ENCODE measurements around the gene ZNF521.

Gene ZNF521

GRCh38 chr18:25223211-25223610 is 128.8 kb downstream of the ZNF521 start:
- peaks cover 2% of the 10 kb centered on the region for H3K36me3 Mint-ChIP-seq (ENCODE audit: insufficient read depth)
- H3K9me3 Mint-ChIP-seq, result peaks cover 6% of the 10 kb centered on the region
- DNase-seq (ENCODE audit: low spot score in 2 of 2) (no peak), ATAC-seq (replicated peaks; ENCODE audit: extremely low read depth, poor library complexity, severe bottlenecking) (no peak)
- H3K4me3 Mint-ChIP-seq, result no peak overlapping the region
- H3K27me3 Mint-ChIP-seq, result no peaks in the 10 kb centered on the region
- no peak overlapping the region for H3K27ac Mint-ChIP-seq (ENCODE audit: low read depth)
- H3K4me1 Mint-ChIP-seq, result no peaks in the 10 kb centered on the region

DNA sequence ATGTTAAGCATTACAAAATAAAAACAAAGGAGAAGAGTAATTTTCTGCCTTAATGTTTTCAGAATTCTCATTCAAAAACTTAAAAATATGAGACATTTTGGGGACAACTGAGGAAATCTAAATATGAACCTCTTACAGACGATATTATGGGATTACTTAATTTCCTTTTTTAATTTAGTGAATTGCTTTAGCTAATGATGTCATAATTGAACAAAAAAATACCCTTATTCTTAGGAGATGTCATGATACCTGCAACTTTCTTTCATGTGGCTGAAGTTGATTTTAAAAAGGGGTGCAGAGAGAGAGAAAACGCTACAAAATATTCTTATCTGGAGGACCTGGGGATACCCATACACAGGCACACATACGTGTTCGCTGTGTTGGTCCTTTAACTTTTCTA is 129.3 kb downstream of the ZNF521 start:
- ATAC-seq (replicated peaks; ENCODE audit: extremely low read depth, poor library complexity, severe bottlenecking), result no peak
- H3K4me3 Mint-ChIP-seq, result no peak overlapping the region
- peaks cover 1% of the 10 kb centered on the region for H3K27me3 Mint-ChIP-seq
- no peaks in the 10 kb centered on the region for H3K4me1 Mint-ChIP-seq
- peaks cover 6% of the 10 kb centered on the region for H3K9me3 Mint-ChIP-seq
- H3K36me3 Mint-ChIP-seq (ENCODE audit: insufficient read depth), result peaks cover 2% of the 10 kb centered on the region
- no peak overlapping the region for H3K27ac Mint-ChIP-seq (ENCODE audit: low read depth)
- no peak for DNase-seq (ENCODE audit: low spot score in 2 of 2)

GRCh38 chr18:25210622-25211021 is 141.3 kb downstream of the ZNF521 start:
- peaks cover 10% of the 10 kb centered on the region for H3K27me3 Mint-ChIP-seq

GRCh38 chr18:25192065-25192464 is 159.9 kb downstream of the ZNF521 start:
- Mint-ChIP-seq H3K36me3 (ENCODE audit: insufficient read depth) (no peaks in the 10 kb centered on the region), H3K9me3 (no peaks in the 10 kb centered on the region), H3K4me3 (no peak overlapping the region), H3K4me1 (no peaks in the 10 kb centered on the region), H3K27ac (ENCODE audit: low read depth) (no peak overlapping the region), H3K27me3 (peaks cover 10% of the 10 kb centered on the region)
- DNase-seq (ENCODE audit: low spot score in 2 of 2), result no peak
- ATAC-seq (replicated peaks; ENCODE audit: extremely low read depth, poor library complexity, severe bottlenecking), result no peak

More at GRCh38 chr18:25210622-25211021, 141.3 kb downstream of the ZNF521 start:
- H3K36me3 Mint-ChIP-seq (ENCODE audit: insufficient read depth), result no peaks in the 10 kb centered on the region
- H3K4me1 Mint-ChIP-seq, result no peaks in the 10 kb centered on the region
- H3K27ac Mint-ChIP-seq (ENCODE audit: low read depth), result no peak overlapping the region
- ATAC-seq (replicated peaks; ENCODE audit: extremely low read depth, poor library complexity, severe bottlenecking), result no peak
- DNase-seq (ENCODE audit: low spot score in 2 of 2), result no peak
- H3K9me3 Mint-ChIP-seq, result no peaks in the 10 kb centered on the region
- no peak overlapping the region for H3K4me3 Mint-ChIP-seq

DNA sequence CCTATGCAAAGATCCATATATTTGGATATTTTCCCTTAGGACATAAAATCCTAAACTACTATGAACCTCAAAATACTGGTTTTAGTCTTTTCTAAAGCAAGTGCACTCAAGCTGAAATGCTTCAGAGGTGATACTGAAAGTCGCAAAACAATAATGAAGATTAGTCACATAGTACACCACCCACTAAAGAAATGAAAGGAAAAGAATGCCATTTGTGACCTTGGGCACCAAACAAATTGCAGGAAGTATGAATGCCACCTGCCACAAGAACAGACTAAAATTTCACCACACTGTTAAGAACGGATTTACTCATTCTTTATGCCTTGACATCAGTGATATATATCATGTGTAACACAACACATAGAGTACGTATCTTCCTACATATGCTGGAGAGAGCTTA is 161.5 kb downstream of the ZNF521 start:
- H3K36me3 Mint-ChIP-seq (ENCODE audit: insufficient read depth), result no peaks in the 10 kb centered on the region
- H3K4me3 Mint-ChIP-seq, result no peak overlapping the region
- H3K9me3 Mint-ChIP-seq, result no peaks in the 10 kb centered on the region

GRCh38 chr18:25189391-25190185 is 162.4 kb downstream of the ZNF521 start:
- DNase-seq (ENCODE audit: low spot score in 2 of 2) (no peak), ATAC-seq (replicated peaks; ENCODE audit: extremely low read depth, poor library complexity, severe bottlenecking) (no peak)
- H3K27ac Mint-ChIP-seq (ENCODE audit: low read depth), result no peak overlapping the region
- H3K36me3 Mint-ChIP-seq (ENCODE audit: insufficient read depth), result no peaks in the 10 kb centered on the region
- no peaks in the 10 kb centered on the region for H3K9me3 Mint-ChIP-seq
- H3K4me1 Mint-ChIP-seq, result no peaks in the 10 kb centered on the region
- peaks cover 10% of the 10 kb centered on the region for H3K27me3 Mint-ChIP-seq
- no peak overlapping the region for H3K4me3 Mint-ChIP-seq

More for the DNA sequence above, 161.5 kb downstream of the ZNF521 start:
- ATAC-seq (replicated peaks; ENCODE audit: extremely low read depth, poor library complexity, severe bottlenecking) (no peak), DNase-seq (ENCODE audit: low spot score in 2 of 2) (no peak)
- H3K4me1 Mint-ChIP-seq, result no peaks in the 10 kb centered on the region
- no peak overlapping the region for H3K27ac Mint-ChIP-seq (ENCODE audit: low read depth)
- H3K27me3 Mint-ChIP-seq, result peaks cover 10% of the 10 kb centered on the region

GRCh38 chr18:25187521-25188192 is 164.3 kb downstream of the ZNF521 start:
- no peaks in the 10 kb centered on the region for H3K36me3 Mint-ChIP-seq (ENCODE audit: insufficient read depth)
- H3K4me1 Mint-ChIP-seq, result no peaks in the 10 kb centered on the region
- no peak overlapping the region for H3K27ac Mint-ChIP-seq (ENCODE audit: low read depth)
- H3K9me3 Mint-ChIP-seq, result no peaks in the 10 kb centered on the region
- H3K4me3 Mint-ChIP-seq, result no peak overlapping the region
- H3K27me3 Mint-ChIP-seq, result peaks cover 10% of the 10 kb centered on the region
- ATAC-seq (replicated peaks; ENCODE audit: extremely low read depth, poor library complexity, severe bottlenecking), result no peak
- no peak for DNase-seq (ENCODE audit: low spot score in 2 of 2)

- peaks cover 10% of the 10 kb centered on the region for H3K27me3 Mint-ChIP-seq
- H3K9me3 Mint-ChIP-seq, result no peaks in the 10 kb centered on the region
- peaks cover 2% of the 10 kb centered on the region for H3K36me3 Mint-ChIP-seq (ENCODE audit: insufficient read depth)
- H3K4me1 Mint-ChIP-seq, result no peaks in the 10 kb centered on the region
- H3K27ac Mint-ChIP-seq (ENCODE audit: low read depth), result no peak overlapping the region
- no peak overlapping the region for H3K4me3 Mint-ChIP-seq
- DNase-seq (ENCODE audit: low spot score in 2 of 2), result no peak
- no peak for ATAC-seq (replicated peaks; ENCODE audit: extremely low read depth, poor library complexity, severe bottlenecking)
Observed at GRCh38 chr18:25186871-25187270, 165.1 kb downstream of the ZNF521 start.

DNA sequence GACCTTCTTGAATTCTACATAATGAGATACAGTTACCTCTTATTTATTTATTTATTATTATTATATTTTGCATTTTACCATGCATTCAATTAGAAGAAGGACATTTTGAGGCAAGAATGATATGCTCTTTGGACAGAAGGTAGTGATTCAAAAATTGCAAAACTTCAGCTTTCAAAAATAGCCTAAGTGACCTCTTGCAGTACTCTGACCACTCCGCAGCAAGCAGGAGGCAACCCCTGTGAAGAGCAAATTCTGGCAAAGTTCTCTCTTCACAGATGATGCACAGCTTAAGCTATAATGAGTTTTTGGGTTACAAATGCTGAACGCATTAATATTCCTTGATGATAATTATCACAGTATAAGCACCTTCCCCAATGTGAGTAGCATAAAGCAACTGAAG is 170.0 kb downstream of the ZNF521 start:
- H3K36me3 Mint-ChIP-seq (ENCODE audit: insufficient read depth), result peaks cover 2% of the 10 kb centered on the region

GRCh38 chr18:25181581-25181980 is 170.4 kb downstream of the ZNF521 start:
- H3K27ac Mint-ChIP-seq (ENCODE audit: low read depth), result no peak overlapping the region

More for the DNA sequence above, 170.0 kb downstream of the ZNF521 start:
- Mint-ChIP-seq H3K9me3 (no peaks in the 10 kb centered on the region), H3K4me3 (no peak overlapping the region), H3K4me1 (no peaks in the 10 kb centered on the region), H3K27me3 (peaks cover 18% of the 10 kb centered on the region), H3K27ac (ENCODE audit: low read depth) (no peak overlapping the region)
- ATAC-seq (replicated peaks; ENCODE audit: extremely low read depth, poor library complexity, severe bottlenecking) (no peak), DNase-seq (ENCODE audit: low spot score in 2 of 2) (no peak)

GRCh38 chr18:25180973-25181548 is 170.9 kb downstream of the ZNF521 start:
- Mint-ChIP-seq H3K9me3 (no peaks in the 10 kb centered on the region), H3K4me3 (no peak overlapping the region), H3K27me3 (peaks cover 18% of the 10 kb centered on the region), H3K36me3 (ENCODE audit: insufficient read depth) (peaks cover 2% of the 10 kb centered on the region), H3K27ac (ENCODE audit: low read depth) (no peak overlapping the region), H3K4me1 (no peaks in the 10 kb centered on the region)
- no peak for DNase-seq (ENCODE audit: low spot score in 2 of 2)
- no peak for ATAC-seq (replicated peaks; ENCODE audit: extremely low read depth, poor library complexity, severe bottlenecking)

More at GRCh38 chr18:25181581-25181980, 170.4 kb downstream of the ZNF521 start:
- Mint-ChIP-seq H3K4me3 (no peak overlapping the region), H3K36me3 (ENCODE audit: insufficient read depth) (peaks cover 2% of the 10 kb centered on the region), H3K4me1 (no peaks in the 10 kb centered on the region), H3K27me3 (peaks cover 18% of the 10 kb centered on the region), H3K9me3 (no peaks in the 10 kb centered on the region)
- ATAC-seq (replicated peaks; ENCODE audit: extremely low read depth, poor library complexity, severe bottlenecking) (no peak), DNase-seq (ENCODE audit: low spot score in 2 of 2) (no peak)

DNA sequence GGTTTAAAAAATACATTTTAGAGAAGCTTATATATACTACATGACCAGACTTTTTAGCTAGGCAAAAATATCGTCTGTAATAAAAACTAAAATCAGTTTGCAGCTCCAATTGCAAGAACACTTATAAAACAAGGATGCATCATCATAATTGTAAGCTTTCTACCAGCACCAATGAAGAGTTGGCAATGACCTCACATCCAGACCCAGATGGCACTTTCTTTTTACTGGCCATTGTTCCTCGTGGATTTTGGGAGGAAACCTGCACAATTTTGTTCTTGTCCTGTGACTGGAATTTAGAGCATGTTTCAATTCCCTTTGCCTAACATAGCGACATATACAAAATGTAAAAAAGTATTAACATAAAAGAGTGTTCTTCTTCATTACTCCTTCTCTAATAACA is 174.3 kb downstream of the ZNF521 start:
- Mint-ChIP-seq H3K27me3 (peaks cover 18% of the 10 kb centered on the region), H3K4me1 (no peaks in the 10 kb centered on the region), H3K9me3 (no peaks in the 10 kb centered on the region), H3K36me3 (ENCODE audit: insufficient read depth) (peaks cover 2% of the 10 kb centered on the region), H3K4me3 (no peak overlapping the region), H3K27ac (ENCODE audit: low read depth) (no peak overlapping the region)
- no peak for DNase-seq (ENCODE audit: low spot score in 2 of 2)
- ATAC-seq (replicated peaks; ENCODE audit: extremely low read depth, poor library complexity, severe bottlenecking), result no peak

Data from central memory CD8-positive, alpha-beta T cell (primary cell).